PC-3 (cell line): ENCODE measurements around the gene JPH3. TPM values are rescaled to one million over a fixed set of nuclear protein-coding genes. Genes with fewer than 3 reads are reported as not detected.

Experiments used
- ATAC-seq: fragments of 200-7000 bp; cut with Tn5 transposase; 2 replicates; pipeline ENCODE4 v1.9.1; 2020; ENCODE audit warnings: mild to moderate bottlenecking, moderate library complexity
- BruUV-seq: library from RNA; stranded (reverse); fragments of 400-500 nt; replicated peaks from 2 replicates; lab custom pipeline; 2021; lab: Mats Ljungman, UMichigan
- CTCF ChIA-PET: fragments of 300-600 bp; sonication (Branson Sonifier 250); formaldehyde crosslinking; loops from one replicate; lab custom pipeline; 2022; ENCODE audit warnings: antibody characterized with exemption; lab: Charles Lee
- POLR2A ChIA-PET: fragments of 300-600 bp; sonication (Branson Sonifier 250); formaldehyde crosslinking; loops from one replicate; lab custom pipeline; 2022; ENCODE audit warnings: antibody characterized with exemption; ENCODE audit not compliant: unreplicated experiment; lab: Charles Lee
- DNase-seq: peaks from one replicate; pipeline ENCODE4 v3.0.0-alpha.2; 2015
- H2AFZ ChIP-seq: fragments of 300-600 bp; sonication (generic); 2 replicates; pipeline ENCODE4 v1.6.0; 2016; ENCODE audit warnings: antibody characterized with exemption, low read length
- H3F3A ChIP-seq: fragments of 300-600 bp; sonication (generic); one replicate; pipeline ENCODE4 v1.6.0; 2017; ENCODE audit warnings: antibody characterized with exemption, low read length, control low read depth, mild to moderate bottlenecking; ENCODE audit not compliant: unreplicated experiment
- H3K27ac ChIP-seq: fragments of 300-600 bp; sonication (generic); 2 replicates; pipeline ENCODE4 v1.5.1; 2016; ENCODE audit warnings: mild to moderate bottlenecking, low read length
- H3K27me3 ChIP-seq: fragments of 300-600 bp; sonication (generic); 2 replicates; pipeline ENCODE4 v1.6.1; 2016; ENCODE audit warnings: low read length, mixed read lengths
- H3K36me3 ChIP-seq: fragments of 300-600 bp; sonication (generic); 2 replicates; pipeline ENCODE4 v1.6.1; 2016; ENCODE audit warnings: low read depth, mixed run types, low read length, mixed read lengths
- H3K4me1 ChIP-seq: fragments of 300-600 bp; sonication (generic); 2 replicates; pipeline ENCODE4 v1.5.1; 2016; ENCODE audit warnings: low read length; ENCODE audit not compliant: insufficient read depth
- H3K4me2 ChIP-seq: fragments of 300-600 bp; sonication (generic); 2 replicates; pipeline ENCODE4 v1.6.0; 2016; ENCODE audit warnings: low read length
- H3K4me3 ChIP-seq: fragments of 300-600 bp; sonication (generic); 2 replicates; pipeline ENCODE4 v1.5.1; 2016; ENCODE audit warnings: mild to moderate bottlenecking, low read length, mixed read lengths
- H3K79me2 ChIP-seq: fragments of 300-600 bp; sonication (generic); 2 replicates; pipeline ENCODE4 v1.6.1; 2017; ENCODE audit warnings: low read length, mixed read lengths
- H3K9ac ChIP-seq: fragments of 300-600 bp; sonication (generic); 2 replicates; pipeline ENCODE4 v1.6.0; 2016; ENCODE audit warnings: mild to moderate bottlenecking, low read length
- H3K9me2 ChIP-seq: fragments of 300-600 bp; sonication (generic); replicated peaks from 2 replicates; pipeline ENCODE4 v1.6.1; 2016; ENCODE audit warnings: mixed run types, low read length, mixed read lengths
- H3K9me3 ChIP-seq: fragments of 300-600 bp; sonication (generic); 2 replicates; pipeline ENCODE4 v1.6.1; 2016; ENCODE audit warnings: low read length, mixed read lengths
- H4K20me1 ChIP-seq: fragments of 300-600 bp; sonication (generic); 2 replicates; pipeline ENCODE4 v1.6.1; 2016; ENCODE audit warnings: low read length, mixed read lengths
- EZH2 ChIP-seq: fragments of 300-600 bp; sonication (generic); IDR thresholded peaks from one replicate; pipeline ENCODE4 v1.6.1; 2017; ENCODE audit warnings: antibody characterized with exemption, mild to moderate bottlenecking, low read length; ENCODE audit not compliant: unreplicated experiment
- EZH2phosphoT487 ChIP-seq: fragments of 300-600 bp; sonication (generic); IDR thresholded peaks from 2 replicates; pipeline ENCODE4 v1.6.1; 2018; ENCODE audit warnings: mild to moderate bottlenecking, antibody characterized with exemption, low read length, borderline replicate concordance
- intact Hi-C: fragments of 100-400 bp; cut with micrococcal nuclease; formaldehyde crosslinking; loops from 2 replicates; pipeline ENCODE4 v1.9.0; 2023
- total RNA-seq: library from RNA; depleted of rRNA; stranded (reverse); fragments of >200 nt; gene quantifications from 2 replicates; pipeline ENCODE4 v1.2.3, GENCODE V29; 2014
- TF ChIP-seq, protein P1 (sequence below): fragments of 300-600 bp; sonication (generic); conservative IDR thresholded peaks from 2 replicates; pipeline ENCODE4 v1.5.1; 2017; ENCODE audit warnings: antibody characterized with exemption, low read depth, mild to moderate bottlenecking, low read length

Gene JPH3
- total RNA-seq, 1 experiment from 2014 or later = not detected

DNA sequence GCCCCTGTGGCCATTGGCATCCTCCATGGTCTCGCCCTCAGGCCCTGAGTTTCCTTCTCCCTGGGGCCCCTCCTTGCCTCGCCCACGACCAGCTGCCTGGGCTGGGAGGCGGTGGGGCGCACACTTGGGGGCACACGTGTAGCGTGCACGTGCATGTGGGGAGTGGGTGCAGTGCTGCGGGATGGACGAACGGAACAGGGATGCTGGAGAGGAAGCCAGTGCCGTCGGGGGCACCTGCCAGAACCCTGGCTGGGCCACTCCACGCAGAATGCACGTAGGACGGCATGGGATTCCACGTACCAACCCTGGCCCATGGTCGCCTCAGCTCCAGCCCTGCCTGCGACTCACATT lies 83.1 kb downstream of the JPH3 start:
- Histone ChIP-seq H3K9me3 (no peaks in the 10 kb centered on the region), H3K4me1 (no peaks in the 10 kb centered on the region), H4K20me1 (no peaks in the 10 kb centered on the region), H3K79me2 (no peaks in the 10 kb centered on the region), H3K9ac (no peak overlapping the region), H3F3A (no peaks in the 10 kb centered on the region), H3K27ac (no peak overlapping the region), H3K4me3 (no peak overlapping the region), H3K36me3 (no peaks in the 10 kb centered on the region), H3K27me3 (no peaks in the 10 kb centered on the region), H3K9me2 (no peaks in the 10 kb centered on the region), H3K4me2 (no peak overlapping the region), H2AFZ (no peak overlapping the region)
- DNase-seq = no peak
- intact Hi-C loops = no loop called here
- TF ChIP-seq, protein P1, sequence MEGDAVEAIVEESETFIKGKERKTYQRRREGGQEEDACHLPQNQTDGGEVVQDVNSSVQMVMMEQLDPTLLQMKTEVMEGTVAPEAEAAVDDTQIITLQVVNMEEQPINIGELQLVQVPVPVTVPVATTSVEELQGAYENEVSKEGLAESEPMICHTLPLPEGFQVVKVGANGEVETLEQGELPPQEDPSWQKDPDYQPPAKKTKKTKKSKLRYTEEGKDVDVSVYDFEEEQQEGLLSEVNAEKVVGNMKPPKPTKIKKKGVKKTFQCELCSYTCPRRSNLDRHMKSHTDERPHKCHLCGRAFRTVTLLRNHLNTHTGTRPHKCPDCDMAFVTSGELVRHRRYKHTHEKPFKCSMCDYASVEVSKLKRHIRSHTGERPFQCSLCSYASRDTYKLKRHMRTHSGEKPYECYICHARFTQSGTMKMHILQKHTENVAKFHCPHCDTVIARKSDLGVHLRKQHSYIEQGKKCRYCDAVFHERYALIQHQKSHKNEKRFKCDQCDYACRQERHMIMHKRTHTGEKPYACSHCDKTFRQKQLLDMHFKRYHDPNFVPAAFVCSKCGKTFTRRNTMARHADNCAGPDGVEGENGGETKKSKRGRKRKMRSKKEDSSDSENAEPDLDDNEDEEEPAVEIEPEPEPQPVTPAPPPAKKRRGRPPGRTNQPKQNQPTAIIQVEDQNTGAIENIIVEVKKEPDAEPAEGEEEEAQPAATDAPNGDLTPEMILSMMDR = no peak
- no peak for TF ChIP-seq EZH2phosphoT487
- ChIA-PET CTCF (no interaction called here), POLR2A (no interaction called here)
- ATAC-seq = no peak
- no TSS peak for BruUV-seq

- TF ChIP-seq EZH2 = no peak
- no peak for TF ChIP-seq EZH2phosphoT487
- TF ChIP-seq, protein P1 = no peak
Measured at GRCh38 chr16:87685766-87686165, 83.5 kb downstream of the JPH3 start.

DNA sequence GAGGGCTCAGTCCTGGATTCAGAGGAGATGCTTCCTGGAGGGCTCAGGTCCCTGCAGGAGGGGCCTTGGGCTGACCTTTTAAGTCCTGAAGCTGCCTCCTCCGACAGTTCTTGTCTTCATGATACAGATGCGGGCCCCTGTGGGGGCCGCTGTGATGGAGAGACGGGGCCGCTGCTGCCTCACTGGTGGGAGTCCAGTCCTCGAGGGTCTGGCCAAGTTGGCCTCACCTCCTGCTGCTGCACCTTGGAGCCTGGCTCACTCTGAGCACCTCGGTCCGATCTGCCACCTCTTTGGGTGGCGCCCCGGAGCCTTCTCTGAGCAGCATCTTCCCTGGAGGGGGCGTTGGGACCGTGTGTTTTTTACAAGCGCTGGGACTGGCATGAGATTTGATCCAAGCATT lies 84.4 kb downstream of the JPH3 start:
- H3K27ac ChIP-seq = no peak overlapping the region
- H3K79me2 ChIP-seq = no peaks in the 10 kb centered on the region
- no peaks in the 10 kb centered on the region for H3K27me3 ChIP-seq
- CTCF ChIA-PET = no interaction called here
- no peaks in the 10 kb centered on the region for H4K20me1 ChIP-seq
- no TSS peak for BruUV-seq
- H3K36me3 ChIP-seq = no peaks in the 10 kb centered on the region
- no peak for ATAC-seq
- TF ChIP-seq EZH2 (no peak), EZH2phosphoT487 (no peak)
- TF ChIP-seq, protein P1 = no peak
- no peak overlapping the region for H3K4me3 ChIP-seq
- no peak overlapping the region for H2AFZ ChIP-seq
- no peaks in the 10 kb centered on the region for H3K9me2 ChIP-seq
- intact Hi-C loops = no loop called here
- no peak overlapping the region for H3K4me2 ChIP-seq
- no peak overlapping the region for H3K9ac ChIP-seq
- POLR2A ChIA-PET = no interaction called here
- no peaks in the 10 kb centered on the region for H3K9me3 ChIP-seq
- no peak for DNase-seq
- H3F3A ChIP-seq = no peaks in the 10 kb centered on the region
- H3K4me1 ChIP-seq = no peaks in the 10 kb centered on the region

More at GRCh38 chr16:87685766-87686165, 83.5 kb downstream of the JPH3 start:
- H3K9ac ChIP-seq = no peak overlapping the region
- H3K27ac ChIP-seq = no peak overlapping the region
- no peak overlapping the region for H3K4me3 ChIP-seq
- no peaks in the 10 kb centered on the region for H3K9me3 ChIP-seq
- intact Hi-C loops = no loop called here
- CTCF ChIA-PET = no interaction called here
- H3K79me2 ChIP-seq = no peaks in the 10 kb centered on the region
- H4K20me1 ChIP-seq = no peaks in the 10 kb centered on the region
- no peaks in the 10 kb centered on the region for H3K36me3 ChIP-seq
- no peak for ATAC-seq
- no peaks in the 10 kb centered on the region for H3K4me1 ChIP-seq
- no peaks in the 10 kb centered on the region for H3K9me2 ChIP-seq
- H3K4me2 ChIP-seq = no peak overlapping the region
- H3K27me3 ChIP-seq = no peaks in the 10 kb centered on the region
- H2AFZ ChIP-seq = no peak overlapping the region
- DNase-seq = no peak
- POLR2A ChIA-PET = no interaction called here
- H3F3A ChIP-seq = no peaks in the 10 kb centered on the region
- BruUV-seq = no TSS peak
